ENCODE measurements around the gene SFMBT2.

The SFMBT2 gene

DNA sequence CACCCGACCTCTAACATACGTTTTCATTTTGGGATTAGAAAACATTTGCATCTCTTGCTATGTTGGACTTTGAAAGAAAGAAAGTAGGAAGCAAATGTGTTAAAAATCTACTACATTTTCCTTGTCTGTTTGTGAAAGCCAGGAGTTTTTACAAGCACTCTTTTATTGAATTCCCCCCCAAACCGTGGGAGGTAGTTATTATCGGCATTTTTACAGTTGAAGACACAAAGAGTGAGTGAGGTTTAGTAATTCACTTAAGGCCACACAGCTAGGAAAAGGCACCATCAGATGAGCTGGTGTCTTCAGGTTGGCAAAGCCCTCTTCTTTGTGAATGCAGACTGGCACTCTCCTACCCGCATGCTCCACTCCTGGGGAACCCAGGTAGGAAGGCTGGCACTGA lies 23.5 kb upstream of the SFMBT2 start:
- TF ChIP-seq TEAD4 (IDR thresholded peaks at IDR 0.05) (no peak), EP300 (IDR thresholded peaks at IDR 0.05; ENCODE audit: borderline replicate concordance) (no peak), CEBPB (IDR thresholded peaks at IDR 0.05) (no peak)

DNA sequence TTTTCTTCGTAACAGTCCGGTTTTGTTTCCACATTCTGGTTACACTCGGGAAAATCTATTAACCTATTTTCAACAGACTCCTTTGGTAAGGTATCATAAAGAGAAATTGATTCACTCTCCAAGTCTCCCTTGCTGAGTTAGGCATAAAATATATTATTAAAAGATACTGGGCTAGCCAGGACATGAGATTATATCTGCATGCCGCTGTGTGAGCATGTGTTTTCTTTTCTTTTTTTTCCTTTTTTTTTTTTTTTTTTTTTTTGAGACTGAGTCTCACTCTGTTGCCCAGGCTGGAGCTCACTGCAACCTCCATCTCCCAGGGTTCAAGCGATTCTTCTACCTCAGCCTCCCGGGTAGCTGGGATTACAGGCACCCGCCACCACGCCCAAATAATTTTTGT lies 23.0 kb upstream of the SFMBT2 start:
- TF ChIP-seq TAF1 (IDR thresholded peaks at IDR 0.05; ENCODE audit: low read depth) (no peak), EGR1 (IDR thresholded peaks at IDR 0.05) (no peak), CEBPB (IDR thresholded peaks at IDR 0.05) (no peak), YY1 (IDR thresholded peaks at IDR 0.05; ENCODE audit: low read depth) (no peak), CREB1 (IDR thresholded peaks at IDR 0.05; ENCODE audit: low read depth) (no peak), FOXM1 (IDR thresholded peaks at IDR 0.05; ENCODE audit: borderline replicate concordance, low read depth) (no peak), RAD21 (IDR thresholded peaks at IDR 0.05; ENCODE audit: low read depth) (no peak), ZBTB7A (IDR thresholded peaks at IDR 0.05; ENCODE audit: low read depth) (no peak), EP300 (IDR thresholded peaks at IDR 0.05; ENCODE audit: borderline replicate concordance) (no peak), TEAD4 (IDR thresholded peaks at IDR 0.05) (no peak), TCF12 (IDR thresholded peaks at IDR 0.05; ENCODE audit: low read depth) (no peak), NFIC (IDR thresholded peaks at IDR 0.05) (no peak)
- TF ChIP-seq, protein P1, sequence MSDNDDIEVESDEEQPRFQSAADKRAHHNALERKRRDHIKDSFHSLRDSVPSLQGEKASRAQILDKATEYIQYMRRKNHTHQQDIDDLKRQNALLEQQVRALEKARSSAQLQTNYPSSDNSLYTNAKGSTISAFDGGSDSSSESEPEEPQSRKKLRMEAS (IDR thresholded peaks at IDR 0.05), result no peak
- TF ChIP-seq, protein P2, sequence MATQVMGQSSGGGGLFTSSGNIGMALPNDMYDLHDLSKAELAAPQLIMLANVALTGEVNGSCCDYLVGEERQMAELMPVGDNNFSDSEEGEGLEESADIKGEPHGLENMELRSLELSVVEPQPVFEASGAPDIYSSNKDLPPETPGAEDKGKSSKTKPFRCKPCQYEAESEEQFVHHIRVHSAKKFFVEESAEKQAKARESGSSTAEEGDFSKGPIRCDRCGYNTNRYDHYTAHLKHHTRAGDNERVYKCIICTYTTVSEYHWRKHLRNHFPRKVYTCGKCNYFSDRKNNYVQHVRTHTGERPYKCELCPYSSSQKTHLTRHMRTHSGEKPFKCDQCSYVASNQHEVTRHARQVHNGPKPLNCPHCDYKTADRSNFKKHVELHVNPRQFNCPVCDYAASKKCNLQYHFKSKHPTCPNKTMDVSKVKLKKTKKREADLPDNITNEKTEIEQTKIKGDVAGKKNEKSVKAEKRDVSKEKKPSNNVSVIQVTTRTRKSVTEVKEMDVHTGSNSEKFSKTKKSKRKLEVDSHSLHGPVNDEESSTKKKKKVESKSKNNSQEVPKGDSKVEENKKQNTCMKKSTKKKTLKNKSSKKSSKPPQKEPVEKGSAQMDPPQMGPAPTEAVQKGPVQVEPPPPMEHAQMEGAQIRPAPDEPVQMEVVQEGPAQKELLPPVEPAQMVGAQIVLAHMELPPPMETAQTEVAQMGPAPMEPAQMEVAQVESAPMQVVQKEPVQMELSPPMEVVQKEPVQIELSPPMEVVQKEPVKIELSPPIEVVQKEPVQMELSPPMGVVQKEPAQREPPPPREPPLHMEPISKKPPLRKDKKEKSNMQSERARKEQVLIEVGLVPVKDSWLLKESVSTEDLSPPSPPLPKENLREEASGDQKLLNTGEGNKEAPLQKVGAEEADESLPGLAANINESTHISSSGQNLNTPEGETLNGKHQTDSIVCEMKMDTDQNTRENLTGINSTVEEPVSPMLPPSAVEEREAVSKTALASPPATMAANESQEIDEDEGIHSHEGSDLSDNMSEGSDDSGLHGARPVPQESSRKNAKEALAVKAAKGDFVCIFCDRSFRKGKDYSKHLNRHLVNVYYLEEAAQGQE (IDR thresholded peaks at IDR 0.05; ENCODE audit: low read depth), result no peak
- TF ChIP-seq, protein P3, sequence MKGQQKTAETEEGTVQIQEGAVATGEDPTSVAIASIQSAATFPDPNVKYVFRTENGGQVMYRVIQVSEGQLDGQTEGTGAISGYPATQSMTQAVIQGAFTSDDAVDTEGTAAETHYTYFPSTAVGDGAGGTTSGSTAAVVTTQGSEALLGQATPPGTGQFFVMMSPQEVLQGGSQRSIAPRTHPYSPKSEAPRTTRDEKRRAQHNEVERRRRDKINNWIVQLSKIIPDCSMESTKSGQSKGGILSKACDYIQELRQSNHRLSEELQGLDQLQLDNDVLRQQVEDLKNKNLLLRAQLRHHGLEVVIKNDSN (IDR thresholded peaks at IDR 0.05), result no peak

DNA sequence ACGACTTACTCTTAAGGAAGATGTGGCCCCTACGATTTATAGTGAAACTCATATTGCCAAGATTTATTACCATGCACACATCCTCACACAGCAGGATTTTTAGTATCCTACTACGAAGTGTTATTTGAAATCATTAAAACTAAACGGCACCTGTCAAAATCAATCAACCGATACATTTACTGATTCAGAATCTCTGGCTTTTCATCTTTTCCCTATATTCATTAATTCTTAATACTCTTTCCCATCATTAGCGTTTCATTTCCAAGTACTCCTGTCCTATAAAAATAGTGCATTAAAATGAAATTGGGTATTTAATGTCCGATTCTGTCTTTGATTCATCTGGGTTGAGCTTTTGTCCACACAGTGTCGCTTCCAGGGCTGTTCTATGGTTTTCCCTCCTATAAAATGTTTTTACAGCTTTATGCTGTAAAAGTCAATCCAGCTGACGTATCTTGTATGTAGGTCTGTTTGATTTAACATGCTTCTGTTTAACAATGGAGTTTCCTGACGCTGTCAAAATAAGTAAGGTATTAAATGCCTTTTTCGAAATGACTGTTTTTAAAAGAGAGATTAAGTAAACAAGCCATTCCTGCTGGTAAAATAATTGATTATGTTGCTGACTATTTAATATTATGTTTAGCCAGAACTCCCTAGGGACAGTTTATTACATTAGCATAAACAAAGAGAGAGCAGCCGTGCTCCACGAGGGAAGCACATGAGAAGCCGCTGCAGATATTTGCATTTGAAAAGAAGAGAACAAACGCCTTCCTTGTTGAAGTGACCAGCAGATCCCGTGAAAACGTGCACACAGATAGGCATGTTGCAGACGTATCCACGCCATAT lies 22.3 kb upstream of the SFMBT2 start:
- TF ChIP-seq TEAD4 (IDR thresholded peaks at IDR 0.05), result no peak
- no peak for TF ChIP-seq RAD21 (IDR thresholded peaks at IDR 0.05; ENCODE audit: low read depth)
- no peak for TF ChIP-seq CEBPB (IDR thresholded peaks at IDR 0.05)
- TF ChIP-seq, protein P2 (IDR thresholded peaks at IDR 0.05; ENCODE audit: low read depth), result no peak

DNA sequence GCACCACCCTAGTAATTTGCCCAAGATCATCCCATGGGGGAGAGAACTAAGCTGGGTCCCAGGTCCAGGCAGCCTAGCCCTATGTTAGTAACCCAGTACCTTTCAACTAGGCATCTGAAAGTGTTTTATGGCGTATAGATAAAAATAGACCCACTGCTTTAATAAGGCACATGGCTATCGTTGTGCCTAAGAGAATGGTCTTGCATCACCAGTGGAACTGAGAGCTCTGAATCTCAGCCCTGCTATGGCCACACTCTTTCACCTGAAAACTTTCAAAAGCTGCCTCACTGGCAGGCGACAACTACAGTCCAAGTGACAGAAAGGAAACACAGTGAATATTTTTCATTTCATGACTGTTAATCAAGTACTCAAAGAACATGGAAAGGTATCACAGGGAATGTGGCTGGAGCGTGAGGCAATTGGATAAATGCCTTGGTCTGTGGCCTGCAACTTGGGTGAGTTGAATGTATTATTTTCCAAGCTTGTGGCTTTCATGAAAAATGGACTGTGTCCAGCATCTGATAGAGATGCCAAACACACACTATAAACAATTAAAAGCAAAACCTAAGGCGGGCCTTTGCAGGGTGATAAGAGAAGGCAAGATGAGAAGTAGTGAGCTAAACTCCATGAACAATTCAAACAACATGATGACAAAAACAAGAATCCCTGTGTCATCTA lies 18.0 kb upstream of the SFMBT2 start:
- TF ChIP-seq NFIC (IDR thresholded peaks at IDR 0.05) (no peak), EP300 (IDR thresholded peaks at IDR 0.05; ENCODE audit: borderline replicate concordance) (no peak), CREB1 (IDR thresholded peaks at IDR 0.05; ENCODE audit: low read depth) (no peak), EGR1 (IDR thresholded peaks at IDR 0.05) (no peak), CEBPB (IDR thresholded peaks at IDR 0.05) (no peak), RAD21 (IDR thresholded peaks at IDR 0.05; ENCODE audit: low read depth) (no peak), TEAD4 (IDR thresholded peaks at IDR 0.05) (no peak), YY1 (IDR thresholded peaks at IDR 0.05; ENCODE audit: low read depth) (no peak), TCF12 (IDR thresholded peaks at IDR 0.05; ENCODE audit: low read depth) (no peak), FOXM1 (IDR thresholded peaks at IDR 0.05; ENCODE audit: borderline replicate concordance, low read depth) (no peak), ZBTB7A (IDR thresholded peaks at IDR 0.05; ENCODE audit: low read depth) (no peak), TAF1 (IDR thresholded peaks at IDR 0.05; ENCODE audit: low read depth) (no peak)
- TF ChIP-seq, protein P2 (IDR thresholded peaks at IDR 0.05; ENCODE audit: low read depth), result no peak
- TF ChIP-seq, protein P1 (IDR thresholded peaks at IDR 0.05), result no peak
- TF ChIP-seq, protein P3 (IDR thresholded peaks at IDR 0.05), result no peak

Measured in Ishikawa (cell line).